Endodermal cell (in vitro differentiated cells): Measurements from ENCODE around the gene SH3PXD2A. TPM values are rescaled to one million over a fixed set of nuclear protein-coding genes. Genes with fewer than 3 reads are reported as not detected.

Experiments used
- DNase-seq: peaks from one replicate; pipeline ENCODE4 v3.0.0-alpha.2; 2017
- H3K27ac ChIP-seq: 2 replicates; pipeline ENCODE4 v1.5.1; 2013; ENCODE audit warnings: mild to moderate bottlenecking, low read depth, low read length, moderate library complexity
- H3K27me3 ChIP-seq: 2 replicates; pipeline ENCODE4 v1.6.1; 2013; ENCODE audit warnings: mild to moderate bottlenecking, low read length, moderate library complexity; ENCODE audit not compliant: insufficient read depth, control insufficient read depth, poor library complexity, severe bottlenecking
- H3K36me3 ChIP-seq: 2 replicates; pipeline ENCODE4 v1.7.0; 2013; ENCODE audit warnings: mild to moderate bottlenecking, low read length, moderate library complexity; ENCODE audit not compliant: control insufficient read depth, insufficient read depth
- H3K4me1 ChIP-seq: one replicate; pipeline ENCODE4 v1.7.0; 2013; ENCODE audit warnings: low read length; ENCODE audit not compliant: control insufficient read depth, insufficient read depth
- H3K4me3 ChIP-seq: 2 replicates; pipeline ENCODE4 v1.5.1; 2013; ENCODE audit warnings: mild to moderate bottlenecking, low read length, moderate library complexity
- H3K9ac ChIP-seq: 2 replicates; pipeline ENCODE4 v1.6.1; 2013; ENCODE audit warnings: mild to moderate bottlenecking, low read length, moderate library complexity; ENCODE audit not compliant: poor library complexity, severe bottlenecking; ENCODE audit errors: extremely low read depth
- H3K9me3 ChIP-seq: 2 replicates; pipeline ENCODE4 v1.6.1; 2013; ENCODE audit warnings: mild to moderate bottlenecking, low read length, moderate library complexity; ENCODE audit not compliant: control insufficient read depth
- H3K27ac Mint-ChIP-seq: 2 replicates; pipeline ENCODE4 v1.8.0; 2020; ENCODE audit warnings: mixed read lengths
- H3K27me3 Mint-ChIP-seq: 2 replicates; pipeline ENCODE4 v1.8.0; 2021; ENCODE audit warnings: mild to moderate bottlenecking, mixed read lengths; ENCODE audit not compliant: insufficient read depth
- H3K36me3 Mint-ChIP-seq: 2 replicates; pipeline ENCODE4 v1.8.0; 2020; ENCODE audit warnings: low read depth, mixed read lengths
- H3K4me1 Mint-ChIP-seq: 2 replicates; pipeline ENCODE4 v1.8.0; 2020; ENCODE audit warnings: mixed read lengths
- H3K4me3 Mint-ChIP-seq: 2 replicates; pipeline ENCODE4 v1.8.0; 2020; ENCODE audit warnings: mild to moderate bottlenecking, moderate library complexity, mixed read lengths
- H3K9me3 Mint-ChIP-seq: 2 replicates; pipeline ENCODE4 v1.8.0; 2020; ENCODE audit warnings: mild to moderate bottlenecking, mixed read lengths
- WGBS, 2 experiments: methylation state at CpG; one replicate each; pipeline versions ENCODE4 v1.1.5 to v1.1.7; 2013; ENCODE audit warnings: missing lambda C conversion rate in 2 of 2, mixed read lengths in 1 of 2; ENCODE audit not compliant: insufficient coverage in 1 of 2, insufficient read length in 1 of 2; 5-methylcytosine and 5-hydroxymethylcytosine counted together
- total RNA-seq, 2 donors: library from RNA; stranded (reverse); fragmentation: NEBNext Ultra II Directional in 1 of 2; extraction: Animal tissue kit (Norgen Biotek cat#: 25700) in 1 of 2; gene quantifications; 2 replicates in 1 of 2; 3 replicates in 1 of 2; pipeline ENCODE4 v1.2.1, GENCODE V29; 2021
- TF ChIP-seq, protein P1 (sequence below): fragments of 200-600 bp; sonication (generic); conservative IDR thresholded peaks from 2 replicates; pipeline ENCODE4 v1.5.0; 2021; ENCODE audit warnings: antibody characterized with exemption, mild to moderate bottlenecking

SH3PXD2A gene
- total RNA-seq, 2 donors from 2014 or later = 15.7 to 22.6 TPM

DNA sequence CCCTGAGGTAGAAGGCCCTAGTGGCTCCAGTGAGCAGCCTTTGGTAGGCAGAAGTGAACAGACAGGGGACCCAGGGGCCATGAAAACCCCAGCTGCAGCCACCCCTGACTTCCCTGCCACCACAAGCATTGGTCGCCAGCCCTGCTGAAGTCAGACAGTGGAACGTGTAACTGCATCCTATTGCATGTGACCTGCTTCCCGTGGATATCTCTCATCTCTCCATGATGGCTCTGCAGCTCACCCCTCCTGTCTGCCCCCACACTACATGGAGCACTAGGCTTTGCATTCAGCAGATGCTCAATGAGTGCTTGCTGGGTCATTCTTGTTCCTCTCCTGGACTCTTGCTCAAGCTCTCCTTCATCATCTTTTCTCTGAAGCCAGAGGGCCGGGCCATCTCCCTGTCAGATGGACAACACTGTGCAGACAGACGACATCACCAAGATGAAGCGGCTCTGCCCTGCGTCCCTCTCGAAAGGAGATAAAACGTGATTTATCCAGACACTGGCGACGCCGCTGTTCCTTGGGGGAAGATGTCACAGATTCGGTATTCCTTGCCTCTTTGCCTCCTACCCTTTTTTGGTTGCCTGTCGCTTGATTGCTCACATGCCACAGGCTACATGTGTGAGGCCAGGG is 117.5 kb downstream of the SH3PXD2A start:
- H3K27ac ChIP-seq = no peak overlapping the region
- H3K4me3 ChIP-seq = no peak overlapping the region
- H3K36me3 ChIP-seq = no peaks in the 10 kb centered on the region
- no peak for DNase-seq
- TF ChIP-seq, protein P1, sequence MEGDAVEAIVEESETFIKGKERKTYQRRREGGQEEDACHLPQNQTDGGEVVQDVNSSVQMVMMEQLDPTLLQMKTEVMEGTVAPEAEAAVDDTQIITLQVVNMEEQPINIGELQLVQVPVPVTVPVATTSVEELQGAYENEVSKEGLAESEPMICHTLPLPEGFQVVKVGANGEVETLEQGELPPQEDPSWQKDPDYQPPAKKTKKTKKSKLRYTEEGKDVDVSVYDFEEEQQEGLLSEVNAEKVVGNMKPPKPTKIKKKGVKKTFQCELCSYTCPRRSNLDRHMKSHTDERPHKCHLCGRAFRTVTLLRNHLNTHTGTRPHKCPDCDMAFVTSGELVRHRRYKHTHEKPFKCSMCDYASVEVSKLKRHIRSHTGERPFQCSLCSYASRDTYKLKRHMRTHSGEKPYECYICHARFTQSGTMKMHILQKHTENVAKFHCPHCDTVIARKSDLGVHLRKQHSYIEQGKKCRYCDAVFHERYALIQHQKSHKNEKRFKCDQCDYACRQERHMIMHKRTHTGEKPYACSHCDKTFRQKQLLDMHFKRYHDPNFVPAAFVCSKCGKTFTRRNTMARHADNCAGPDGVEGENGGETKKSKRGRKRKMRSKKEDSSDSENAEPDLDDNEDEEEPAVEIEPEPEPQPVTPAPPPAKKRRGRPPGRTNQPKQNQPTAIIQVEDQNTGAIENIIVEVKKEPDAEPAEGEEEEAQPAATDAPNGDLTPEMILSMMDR = no peak
- Mint-ChIP-seq H3K9me3 (no peaks in the 10 kb centered on the region), H3K27ac (peak overlapping the region; percentile 71), H3K27me3 (no peaks in the 10 kb centered on the region), H3K36me3 (peaks cover 8% of the 10 kb centered on the region), H3K4me3 (no peak overlapping the region), H3K4me1 (peaks cover 12% of the 10 kb centered on the region)
- no peaks in the 10 kb centered on the region for H3K27me3 ChIP-seq
- H3K4me1 ChIP-seq = no peaks in the 10 kb centered on the region
- H3K9me3 ChIP-seq = no peaks in the 10 kb centered on the region
- H3K9ac ChIP-seq = no peak overlapping the region
- WGBS, 2 experiments = 86 to 88% methylated on average over 14 of the region's 14 CpGs

DNA sequence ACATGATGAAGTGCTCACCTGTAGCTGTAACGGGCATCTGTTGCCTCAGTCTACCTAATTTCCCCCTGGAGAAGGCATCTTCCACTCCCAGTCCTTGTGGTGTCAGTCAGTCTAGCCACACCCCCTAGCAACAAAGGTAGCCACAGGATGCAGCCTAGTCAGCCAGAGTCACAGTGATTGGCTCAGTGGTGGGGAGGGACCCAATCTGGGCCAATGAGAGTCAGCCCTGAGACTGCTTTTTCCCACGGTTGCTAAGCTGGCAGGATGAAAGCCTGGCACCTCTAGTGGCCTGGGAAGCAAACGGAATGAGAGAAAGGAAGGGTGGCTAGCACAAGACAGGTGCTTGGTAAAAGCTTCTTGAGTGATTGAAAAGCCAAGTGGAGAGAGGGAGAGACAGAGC is 118.6 kb downstream of the SH3PXD2A start:
- H3K4me3 Mint-ChIP-seq = no peak overlapping the region
- Histone ChIP-seq H3K27ac (no peak overlapping the region), H3K27me3 (no peaks in the 10 kb centered on the region), H3K9ac (no peak overlapping the region), H3K4me1 (no peaks in the 10 kb centered on the region), H3K4me3 (no peak overlapping the region), H3K36me3 (no peaks in the 10 kb centered on the region), H3K9me3 (no peaks in the 10 kb centered on the region)
- H3K9me3 Mint-ChIP-seq = no peaks in the 10 kb centered on the region
- no peak overlapping the region for H3K27ac Mint-ChIP-seq
- TF ChIP-seq, protein P1 = peak; percentile 47
- peaks cover 8% of the 10 kb centered on the region for H3K36me3 Mint-ChIP-seq
- 44 to 81% methylated on average over 2 to 3 of the region's 3 CpGs for WGBS, 2 experiments
- peaks cover 19% of the 10 kb centered on the region for H3K4me1 Mint-ChIP-seq
- peak; percentile 95 for DNase-seq
- no peaks in the 10 kb centered on the region for H3K27me3 Mint-ChIP-seq

DNA sequence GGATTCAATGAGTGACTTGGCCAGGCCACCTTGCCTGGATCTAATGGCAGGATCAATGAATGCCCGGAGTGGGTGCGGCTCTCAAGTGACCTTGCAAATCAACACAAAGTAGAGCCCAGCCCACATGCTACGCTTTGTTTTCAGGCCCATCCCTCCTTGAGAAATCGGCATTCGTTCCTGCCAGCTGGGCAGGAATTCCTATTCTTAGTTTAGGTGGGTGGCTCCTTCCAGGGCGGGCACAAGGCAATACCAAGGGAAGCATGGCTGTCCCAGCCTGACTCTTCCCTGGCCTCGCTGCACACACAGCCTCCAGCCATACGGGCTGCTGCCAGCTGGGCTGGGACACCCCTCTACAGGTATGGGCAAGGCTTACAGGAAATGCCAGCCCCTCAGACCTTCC is 119.3 kb downstream of the SH3PXD2A start:
- no peak overlapping the region for H3K4me3 Mint-ChIP-seq
- TF ChIP-seq, protein P1 = no peak
- Histone ChIP-seq H3K4me3 (no peak overlapping the region), H3K9me3 (no peaks in the 10 kb centered on the region), H3K27me3 (no peaks in the 10 kb centered on the region), H3K9ac (no peak overlapping the region), H3K36me3 (no peaks in the 10 kb centered on the region), H3K27ac (no peak overlapping the region), H3K4me1 (no peaks in the 10 kb centered on the region)
- peaks cover 8% of the 10 kb centered on the region for H3K36me3 Mint-ChIP-seq
- H3K4me1 Mint-ChIP-seq = peaks cover 19% of the 10 kb centered on the region
- H3K27me3 Mint-ChIP-seq = no peaks in the 10 kb centered on the region
- 93 to 100% methylated on average over 7 to 8 of the region's 8 CpGs for WGBS, 2 experiments
- no peaks in the 10 kb centered on the region for H3K9me3 Mint-ChIP-seq
- DNase-seq = no peak
- no peak overlapping the region for H3K27ac Mint-ChIP-seq
